ENCODE data around the gene DPP6. TPM values are rescaled to one million over a fixed set of nuclear protein-coding genes. Genes with fewer than 3 reads are reported as not detected.
"Not testable (repeated sequence)": the region's sequence is repeated elsewhere in the genome, so short reads cannot be mapped to it uniquely, and the experiment has no call there.

DPP6 gene
- total RNA-seq, 1 experiment from 2014 or later = not detected

DNA sequence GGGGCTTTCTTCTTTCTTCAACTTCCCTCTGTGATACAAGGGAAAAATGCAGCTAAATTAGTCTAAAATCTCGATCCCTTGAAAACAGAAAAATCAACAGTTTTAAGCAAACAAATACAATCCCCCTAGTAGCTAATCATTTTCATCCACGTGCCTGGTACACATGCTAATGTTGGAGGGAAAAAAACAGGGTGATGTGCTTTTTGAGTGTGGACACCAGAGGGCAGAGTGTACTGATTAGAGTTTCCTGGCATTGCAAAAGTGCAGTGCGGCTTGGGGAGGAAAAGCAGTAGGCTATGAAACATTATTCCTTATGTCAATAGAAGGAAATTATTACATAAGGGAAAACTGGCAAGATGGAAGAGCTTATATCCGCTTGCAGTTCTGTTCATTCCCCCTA is 19.6 kb downstream of the DPP6 start:
- not testable (repeated sequence) for H3K27ac ChIP-seq (ENCODE audit: low read length); BruUV-seq (replicated peaks)
- intact Hi-C loops (cut with micrococcal nuclease) = loop anchor here (10.0 kb wide), 1 partner anchor 433 kb away; no protein-coding TSS in a partner anchor

DNA sequence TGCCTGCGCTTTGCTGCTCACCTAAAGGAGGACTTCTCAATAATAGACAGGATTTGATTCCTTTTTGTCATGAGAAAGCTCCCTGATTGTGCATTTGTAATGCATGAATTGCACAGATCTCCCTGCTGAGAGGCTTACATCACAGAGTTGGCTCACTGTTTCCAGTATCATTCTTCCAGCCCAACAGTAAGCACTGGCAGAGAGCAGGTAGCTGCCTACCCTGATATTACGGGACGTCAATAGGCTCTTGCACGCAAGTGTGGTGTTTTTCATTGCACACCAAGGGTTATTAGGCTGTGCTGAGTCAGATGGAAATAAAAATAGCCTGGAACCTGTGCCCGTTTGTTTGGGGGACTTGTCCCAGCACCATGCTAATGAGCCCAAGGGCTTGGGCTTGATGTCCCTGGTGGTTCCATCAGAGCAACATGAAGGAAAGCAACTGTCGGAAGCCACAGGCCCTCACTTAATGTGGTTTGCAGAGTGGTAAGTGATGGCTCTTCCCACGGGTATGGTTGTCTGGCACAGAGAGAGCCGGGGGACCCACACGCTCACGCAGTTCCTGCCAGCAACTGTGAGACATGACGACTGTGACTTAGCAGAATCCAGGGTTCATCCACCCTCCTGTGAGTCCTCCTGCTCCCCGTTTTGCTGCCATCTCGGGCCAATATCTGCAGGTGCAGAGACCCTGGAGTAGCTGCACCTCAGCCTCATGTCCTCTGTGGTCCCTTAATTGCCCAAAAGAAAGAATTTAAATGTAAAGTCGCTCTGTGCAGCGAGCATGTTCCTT is 20.4 kb downstream of the DPP6 start:
- BruUV-seq (replicated peaks); CTCF ChIA-PET; H3K27ac ChIP-seq (ENCODE audit: low read length); H3K4me2 ChIP-seq (ENCODE audit: low read length); H3K4me3 ChIP-seq (ENCODE audit: low read length); H3F3A ChIP-seq (ENCODE audit: low read length, unreplicated experiment); H3K9me2 ChIP-seq (replicated peaks; ENCODE audit: low read length); H3K9me3 ChIP-seq (ENCODE audit: low read length); ATAC-seq; H3K79me2 ChIP-seq (ENCODE audit: low read length); H3K27me3 ChIP-seq (ENCODE audit: low read length); H3K36me3 ChIP-seq (ENCODE audit: low read depth, low read length); H4K20me1 ChIP-seq (ENCODE audit: low read length); DNase-seq; H2AFZ ChIP-seq (ENCODE audit: low read length); H3K9ac ChIP-seq (ENCODE audit: low read length); POLR2A ChIA-PET (ENCODE audit: unreplicated experiment); H3K4me1 ChIP-seq (ENCODE audit: insufficient read depth, low read length): not testable (repeated sequence)
- intact Hi-C loops (cut with micrococcal nuclease) = loop anchor here (10.0 kb wide), 1 partner anchor 432 kb away; no protein-coding TSS in a partner anchor

More for the DNA sequence above, 19.6 kb downstream of the DPP6 start:
- H4K20me1 ChIP-seq (ENCODE audit: low read length); H3K4me2 ChIP-seq (ENCODE audit: low read length); H3K4me3 ChIP-seq (ENCODE audit: low read length); H3K4me1 ChIP-seq (ENCODE audit: insufficient read depth, low read length); POLR2A ChIA-PET (ENCODE audit: unreplicated experiment); CTCF ChIA-PET; H3K9ac ChIP-seq (ENCODE audit: low read length); H3K79me2 ChIP-seq (ENCODE audit: low read length); H3K9me2 ChIP-seq (replicated peaks; ENCODE audit: low read length); H3F3A ChIP-seq (ENCODE audit: low read length, unreplicated experiment); H3K27me3 ChIP-seq (ENCODE audit: low read length); H3K9me3 ChIP-seq (ENCODE audit: low read length); H2AFZ ChIP-seq (ENCODE audit: low read length); H3K36me3 ChIP-seq (ENCODE audit: low read depth, low read length): not testable (repeated sequence)
- peak; percentile 51 for DNase-seq
- ATAC-seq = peak; percentile 53
- TF ChIP-seq CTCF (conservative IDR thresholded peaks at IDR 0.05; ENCODE audit: low read depth, low read length) = peak; percentile 39

- H3K79me2 ChIP-seq (ENCODE audit: low read length); ATAC-seq; CTCF ChIA-PET; H3K36me3 ChIP-seq (ENCODE audit: low read depth, low read length); H3K4me3 ChIP-seq (ENCODE audit: low read length); H2AFZ ChIP-seq (ENCODE audit: low read length); H3K27ac ChIP-seq (ENCODE audit: low read length); H3K9ac ChIP-seq (ENCODE audit: low read length); BruUV-seq (replicated peaks); DNase-seq; H3K4me1 ChIP-seq (ENCODE audit: insufficient read depth, low read length); H3F3A ChIP-seq (ENCODE audit: low read length, unreplicated experiment); H3K9me3 ChIP-seq (ENCODE audit: low read length); H3K9me2 ChIP-seq (replicated peaks; ENCODE audit: low read length); POLR2A ChIA-PET (ENCODE audit: unreplicated experiment); H3K27me3 ChIP-seq (ENCODE audit: low read length); H4K20me1 ChIP-seq (ENCODE audit: low read length); H3K4me2 ChIP-seq (ENCODE audit: low read length): not testable (repeated sequence)
- intact Hi-C loops (cut with micrococcal nuclease) = loop anchor here (10.0 kb wide), 1 partner anchor 426 kb away; no protein-coding TSS in a partner anchor
These were observed 26.3 kb downstream of the DPP6 start for GRCh38 chr7:154078523-154078922.

DNA sequence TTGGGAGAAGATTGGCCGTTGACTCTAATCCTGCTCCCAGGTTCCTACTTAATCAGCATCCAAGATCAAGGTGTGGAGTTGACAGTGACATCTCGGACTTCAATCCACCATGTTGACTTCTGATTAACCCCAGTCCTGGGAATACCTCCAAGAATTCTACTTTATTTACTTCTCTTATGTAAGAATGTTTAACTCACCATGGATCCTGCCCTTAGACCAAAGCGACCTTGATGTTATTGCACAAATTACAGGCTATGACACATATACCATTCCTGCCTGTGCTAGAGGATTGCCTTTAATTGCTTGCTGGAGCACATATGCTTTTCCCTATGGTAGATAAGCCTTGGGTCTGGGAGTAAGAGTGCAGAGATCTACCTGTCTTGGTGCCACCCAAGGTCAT is 28.1 kb downstream of the DPP6 start:
- H2AFZ ChIP-seq (ENCODE audit: low read length); H3K79me2 ChIP-seq (ENCODE audit: low read length); intact Hi-C loops (cut with micrococcal nuclease); H3K4me3 ChIP-seq (ENCODE audit: low read length); H3K4me1 ChIP-seq (ENCODE audit: insufficient read depth, low read length); CTCF ChIA-PET; H3K4me2 ChIP-seq (ENCODE audit: low read length); H3K27me3 ChIP-seq (ENCODE audit: low read length); DNase-seq; H3F3A ChIP-seq (ENCODE audit: low read length, unreplicated experiment); POLR2A ChIA-PET (ENCODE audit: unreplicated experiment); ATAC-seq; H3K27ac ChIP-seq (ENCODE audit: low read length); BruUV-seq (replicated peaks); H4K20me1 ChIP-seq (ENCODE audit: low read length); H3K9me2 ChIP-seq (replicated peaks; ENCODE audit: low read length); H3K9me3 ChIP-seq (ENCODE audit: low read length); H3K36me3 ChIP-seq (ENCODE audit: low read depth, low read length); H3K9ac ChIP-seq (ENCODE audit: low read length): not testable (repeated sequence)

GRCh38 chr7:154087037-154087725 is 35.0 kb downstream of the DPP6 start:
- ATAC-seq; H4K20me1 ChIP-seq (ENCODE audit: low read length); H3F3A ChIP-seq (ENCODE audit: low read length, unreplicated experiment); H3K36me3 ChIP-seq (ENCODE audit: low read depth, low read length); H3K4me3 ChIP-seq (ENCODE audit: low read length); H2AFZ ChIP-seq (ENCODE audit: low read length); DNase-seq; BruUV-seq (replicated peaks); H3K9me3 ChIP-seq (ENCODE audit: low read length); H3K9me2 ChIP-seq (replicated peaks; ENCODE audit: low read length); H3K9ac ChIP-seq (ENCODE audit: low read length); H3K79me2 ChIP-seq (ENCODE audit: low read length); POLR2A ChIA-PET (ENCODE audit: unreplicated experiment); H3K4me1 ChIP-seq (ENCODE audit: insufficient read depth, low read length); H3K27me3 ChIP-seq (ENCODE audit: low read length); H3K27ac ChIP-seq (ENCODE audit: low read length); CTCF ChIA-PET; intact Hi-C loops (cut with micrococcal nuclease); H3K4me2 ChIP-seq (ENCODE audit: low read length): not testable (repeated sequence)

DNA sequence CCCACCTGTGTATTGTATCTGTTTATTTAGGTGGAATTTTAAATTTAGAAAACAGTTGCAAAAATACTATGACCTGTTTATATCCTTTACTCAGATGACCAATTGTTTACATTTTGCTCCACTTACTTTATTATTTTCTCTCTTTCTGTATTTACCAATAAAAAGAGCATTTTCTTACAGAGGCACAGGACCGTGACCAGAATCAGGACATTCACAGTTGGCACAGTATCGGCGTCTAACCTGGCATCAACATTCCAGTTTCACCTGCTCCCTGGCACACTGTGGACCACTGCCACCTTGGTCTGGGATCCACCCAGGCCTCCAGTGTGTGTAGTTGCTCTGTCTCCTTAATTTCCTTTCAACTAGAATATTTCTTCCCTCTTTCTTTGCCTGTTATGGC is 39.9 kb downstream of the DPP6 start:
- intact Hi-C loops (cut with micrococcal nuclease); BruUV-seq (replicated peaks); ATAC-seq; H3K27me3 ChIP-seq (ENCODE audit: low read length); H3K4me3 ChIP-seq (ENCODE audit: low read length); H2AFZ ChIP-seq (ENCODE audit: low read length); H3K4me1 ChIP-seq (ENCODE audit: insufficient read depth, low read length); H3K9me3 ChIP-seq (ENCODE audit: low read length); H3F3A ChIP-seq (ENCODE audit: low read length, unreplicated experiment); CTCF ChIA-PET; H3K9ac ChIP-seq (ENCODE audit: low read length); H3K9me2 ChIP-seq (replicated peaks; ENCODE audit: low read length); POLR2A ChIA-PET (ENCODE audit: unreplicated experiment); H3K36me3 ChIP-seq (ENCODE audit: low read depth, low read length); H3K79me2 ChIP-seq (ENCODE audit: low read length); DNase-seq; H3K4me2 ChIP-seq (ENCODE audit: low read length); H4K20me1 ChIP-seq (ENCODE audit: low read length); H3K27ac ChIP-seq (ENCODE audit: low read length): not testable (repeated sequence)
